Esophagus squamous epithelium (tissue), 5 donors: Measurements from ENCODE around the gene NTNG2. TPM values are rescaled to one million over a fixed set of nuclear protein-coding genes. Genes with fewer than 3 reads are reported as not detected.

ENCODE experiments used
- DNase-seq: peaks from one replicate; lab custom pipeline; 2025; lab: John Stamatoyannopoulos, UW
- H3K27ac ChIP-seq, 4 donors: fragments of 200-600 bp; sonication (generic); one replicate each; pipeline ENCODE4 v1.5.1; 2016 to 2019; ENCODE audit warnings: mild to moderate bottlenecking in 1 of 4
- H3K27me3 ChIP-seq, 4 donors: fragments of 200-600 bp; sonication (generic); 1 replicate in 3 of 4; 2 replicates in 1 of 4; pipeline versions ENCODE4 v1.5.1 to v1.6.0; 2017 to 2021; ENCODE audit warnings: antibody characterized with exemption in 1 of 4
- H3K36me3 ChIP-seq, 3 donors: fragments of 200-600 bp; sonication (generic); one replicate each; pipeline ENCODE4 v1.5.1; 2016 to 2019
- H3K4me1 ChIP-seq, 3 donors: fragments of 200-600 bp; sonication (generic); one replicate each; pipeline ENCODE4 v1.5.1; 2017 to 2019
- H3K4me3 ChIP-seq, 4 donors: fragments of 200-600 bp; sonication (generic); 1 replicate in 3 of 4; 2 replicates in 1 of 4; pipeline ENCODE4 v1.5.1; 2016 to 2019; ENCODE audit warnings: mild to moderate bottlenecking in 2 of 4, moderate library complexity in 1 of 4
- H3K9me3 ChIP-seq, 3 donors: fragments of 200-600 bp; sonication (generic); one replicate each; pipeline ENCODE4 v1.5.1; 2016 to 2019
- POLR2A ChIP-seq, 4 donors: fragments of 450-650 bp; IDR thresholded peaks; one replicate each; pipeline ENCODE4 v1.6.1; 2017; ENCODE audit warnings: antibody characterized with exemption in 4 of 4, mild to moderate bottlenecking in 4 of 4, moderate library complexity in 3 of 4
- WGBS, 2 donors: methylation state at CpG; one replicate each; pipeline ENCODE4 v1.1.5; 2018; 5-methylcytosine and 5-hydroxymethylcytosine counted together
- intact Hi-C: fragments of 100-400 bp; cut with DNase I; formaldehyde crosslinking; loops from one replicate; pipeline ENCODE4 v1.15.0; 2022
- total RNA-seq, 4 donors: library from RNA; depleted of rRNA; stranded (reverse); fragments of >200 nt; gene quantifications; one replicate each; pipeline ENCODE4 v1.1.0, GENCODE V29; 2016
- TF ChIP-seq, protein P1 (sequence below), 6 experiments: fragments of 450-650 bp in 4 of 6; fragments of 200-600 bp in 2 of 6; sonication (generic) in 2 of 6; IDR thresholded peaks; one replicate each; pipeline ENCODE4 v1.5.1; 2016 to 2019; ENCODE audit warnings: antibody characterized with exemption in 6 of 6, mild to moderate bottlenecking in 4 of 6, moderate library complexity in 4 of 6
- donor health status: DM: yes; HTN: yes; CAD: no.

Gene NTNG2
- total RNA-seq, 4 donors from 2014 or later: 0.08 to 0.95 (median 0.29) TPM

DNA sequence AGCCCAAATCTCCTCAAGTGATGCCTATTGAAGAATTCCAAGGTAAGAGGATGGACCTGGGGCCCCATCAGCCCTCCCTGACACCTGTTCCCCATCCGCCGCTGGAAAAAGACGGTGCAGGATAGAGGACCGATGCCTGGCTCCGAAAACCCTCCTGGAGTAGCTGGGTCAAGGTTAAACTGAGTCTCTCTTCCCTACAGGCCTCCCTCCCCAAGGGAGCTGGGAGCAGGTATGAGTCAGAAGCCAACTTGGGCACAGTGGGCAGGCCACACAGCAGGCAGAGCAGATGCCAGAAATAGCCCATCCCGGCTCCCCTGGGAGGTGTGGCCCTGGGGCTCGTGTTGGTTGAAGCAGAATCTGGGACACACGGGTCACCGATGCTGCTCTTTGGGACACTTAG lies 75.6 kb downstream of the NTNG2 start:
- H3K9me3 ChIP-seq: no peaks in the 10 kb centered on the region
- H3K36me3 ChIP-seq: no peaks in the 10 kb centered on the region
- intact Hi-C loops: no loop called here
- no peak for TF ChIP-seq POLR2A (IDR thresholded peaks at IDR 0.05)
- TF ChIP-seq, protein P1, sequence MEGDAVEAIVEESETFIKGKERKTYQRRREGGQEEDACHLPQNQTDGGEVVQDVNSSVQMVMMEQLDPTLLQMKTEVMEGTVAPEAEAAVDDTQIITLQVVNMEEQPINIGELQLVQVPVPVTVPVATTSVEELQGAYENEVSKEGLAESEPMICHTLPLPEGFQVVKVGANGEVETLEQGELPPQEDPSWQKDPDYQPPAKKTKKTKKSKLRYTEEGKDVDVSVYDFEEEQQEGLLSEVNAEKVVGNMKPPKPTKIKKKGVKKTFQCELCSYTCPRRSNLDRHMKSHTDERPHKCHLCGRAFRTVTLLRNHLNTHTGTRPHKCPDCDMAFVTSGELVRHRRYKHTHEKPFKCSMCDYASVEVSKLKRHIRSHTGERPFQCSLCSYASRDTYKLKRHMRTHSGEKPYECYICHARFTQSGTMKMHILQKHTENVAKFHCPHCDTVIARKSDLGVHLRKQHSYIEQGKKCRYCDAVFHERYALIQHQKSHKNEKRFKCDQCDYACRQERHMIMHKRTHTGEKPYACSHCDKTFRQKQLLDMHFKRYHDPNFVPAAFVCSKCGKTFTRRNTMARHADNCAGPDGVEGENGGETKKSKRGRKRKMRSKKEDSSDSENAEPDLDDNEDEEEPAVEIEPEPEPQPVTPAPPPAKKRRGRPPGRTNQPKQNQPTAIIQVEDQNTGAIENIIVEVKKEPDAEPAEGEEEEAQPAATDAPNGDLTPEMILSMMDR (IDR thresholded peaks at IDR 0.05): no peak
- DNase-seq: no peak
- WGBS, 2 donors: 75 to 80% methylated on average over 2 to 9 of the region's 9 CpGs
- H3K27me3 ChIP-seq: peaks cover 0 to 94% (median 0%) of the 10 kb centered on the region in 4 donors
- no peak overlapping the region for H3K4me3 ChIP-seq
- no peak overlapping the region for H3K27ac ChIP-seq
- H3K4me1 ChIP-seq: peaks cover 0 to 35% (median 12%) of the 10 kb centered on the region in 3 donors

- intact Hi-C loops: no loop called here
- no peak overlapping the region for H3K4me3 ChIP-seq
- H3K27ac ChIP-seq: no peak overlapping the region
- no peaks in the 10 kb centered on the region for H3K36me3 ChIP-seq
- TF ChIP-seq, protein P1 (IDR thresholded peaks at IDR 0.05): no peak
- peaks cover 0 to 40% (median 12%) of the 10 kb centered on the region in 3 donors for H3K4me1 ChIP-seq
- H3K9me3 ChIP-seq: no peaks in the 10 kb centered on the region
- no peak for DNase-seq
- 63 to 70% methylated on average over 15 to 16 of the region's 22 CpGs for WGBS, 2 donors
- H3K27me3 ChIP-seq: peaks cover 0 to 94% (median 0%) of the 10 kb centered on the region in 4 donors
Measured at GRCh38 chr9:132238026-132238972, 76.4 kb downstream of the NTNG2 start.

- TF ChIP-seq POLR2A (IDR thresholded peaks at IDR 0.05): no peak
- TF ChIP-seq, protein P1 (IDR thresholded peaks at IDR 0.05): no peak
- intact Hi-C loops: no loop called here
Measured at GRCh38 chr9:132238992-132239391, 77.1 kb downstream of the NTNG2 start.

GRCh38 chr9:132239518-132239917 lies 77.7 kb downstream of the NTNG2 start:
- WGBS, 2 donors: 32 to 36% methylated on average over 3 of the region's 3 CpGs

More at GRCh38 chr9:132238992-132239391, 77.1 kb downstream of the NTNG2 start:
- DNase-seq: no peak
- H3K4me3 ChIP-seq: no peak overlapping the region
- H3K27ac ChIP-seq: no peak overlapping the region
- 66 to 76% methylated on average over 3 to 16 of the region's 19 CpGs for WGBS, 2 donors
- peaks cover 0 to 92% (median 0%) of the 10 kb centered on the region in 4 donors for H3K27me3 ChIP-seq
- H3K4me1 ChIP-seq: peaks cover 0 to 40% (median 12%) of the 10 kb centered on the region in 3 donors
- no peaks in the 10 kb centered on the region for H3K36me3 ChIP-seq
- H3K9me3 ChIP-seq: no peaks in the 10 kb centered on the region

More at GRCh38 chr9:132239518-132239917, 77.7 kb downstream of the NTNG2 start:
- Histone ChIP-seq H3K4me3 (no peak overlapping the region), H3K27me3 (peaks cover 0 to 89% (median 0%) of the 10 kb centered on the region in 4 donors), H3K4me1 (peaks cover 0 to 42% (median 12%) of the 10 kb centered on the region in 3 donors), H3K9me3 (no peaks in the 10 kb centered on the region), H3K36me3 (no peaks in the 10 kb centered on the region), H3K27ac (no peak overlapping the region)
- TF ChIP-seq, protein P1 (IDR thresholded peaks at IDR 0.05): no peak
- no peak for TF ChIP-seq POLR2A (IDR thresholded peaks at IDR 0.05)
- intact Hi-C loops: no loop called here
- DNase-seq: no peak
